Stimulated activated CD8-positive, alpha-beta memory T cell treated with anti-CD3 and anti-CD28 coated beads, Interleukin-4, amount 100 ng/mL, for 24 hours (primary cell): ENCODE data around the gene TMEM238L.

Source experiments
- DNase-seq: peaks from one replicate; pipeline ENCODE4 v3.0.0-alpha.2; 2020; ENCODE audit warnings: low read depth

The TMEM238L gene

DNA sequence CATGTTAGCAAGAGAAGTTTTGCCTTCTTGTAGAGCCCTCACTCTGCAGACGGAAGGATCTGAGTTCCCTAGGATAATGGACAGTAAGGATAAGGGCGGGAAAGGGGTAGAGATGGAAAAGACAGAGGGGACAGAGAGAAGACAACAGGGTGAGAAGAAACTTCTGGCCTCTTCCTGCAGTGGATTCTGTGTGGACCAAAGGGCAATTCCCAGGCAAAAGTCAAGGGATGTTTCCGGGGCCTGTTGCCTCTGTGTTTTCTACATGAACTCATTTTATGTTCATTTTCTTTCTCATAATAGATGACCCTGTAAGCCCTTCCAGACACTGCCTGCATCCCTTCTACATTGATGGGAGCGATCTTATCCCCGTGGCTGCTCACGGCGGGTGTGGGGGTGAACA lies 647 bp upstream of the TMEM238L start:
- no peak for DNase-seq

DNA sequence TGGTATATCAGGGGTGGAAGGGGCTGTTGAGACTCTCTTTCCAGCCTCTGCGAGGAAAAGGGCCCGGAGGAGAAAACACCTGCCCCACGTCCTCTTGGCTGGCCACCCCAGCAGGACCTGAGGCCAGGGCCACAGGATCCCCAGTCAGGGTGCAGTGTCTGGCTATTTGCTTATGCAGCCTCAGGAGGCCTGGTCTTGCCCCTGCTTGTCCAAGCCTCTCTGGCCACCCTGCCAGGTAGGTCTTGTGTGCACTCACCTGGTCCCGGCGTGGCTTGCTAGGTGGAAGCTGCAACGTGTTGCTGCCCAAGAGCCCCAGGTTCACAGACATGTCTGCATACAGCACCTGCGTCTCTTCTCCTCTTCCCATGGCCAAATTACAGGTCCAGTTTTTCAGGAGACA lies 549 bp downstream of the TMEM238L start:
- DNase-seq = no peak

DNA sequence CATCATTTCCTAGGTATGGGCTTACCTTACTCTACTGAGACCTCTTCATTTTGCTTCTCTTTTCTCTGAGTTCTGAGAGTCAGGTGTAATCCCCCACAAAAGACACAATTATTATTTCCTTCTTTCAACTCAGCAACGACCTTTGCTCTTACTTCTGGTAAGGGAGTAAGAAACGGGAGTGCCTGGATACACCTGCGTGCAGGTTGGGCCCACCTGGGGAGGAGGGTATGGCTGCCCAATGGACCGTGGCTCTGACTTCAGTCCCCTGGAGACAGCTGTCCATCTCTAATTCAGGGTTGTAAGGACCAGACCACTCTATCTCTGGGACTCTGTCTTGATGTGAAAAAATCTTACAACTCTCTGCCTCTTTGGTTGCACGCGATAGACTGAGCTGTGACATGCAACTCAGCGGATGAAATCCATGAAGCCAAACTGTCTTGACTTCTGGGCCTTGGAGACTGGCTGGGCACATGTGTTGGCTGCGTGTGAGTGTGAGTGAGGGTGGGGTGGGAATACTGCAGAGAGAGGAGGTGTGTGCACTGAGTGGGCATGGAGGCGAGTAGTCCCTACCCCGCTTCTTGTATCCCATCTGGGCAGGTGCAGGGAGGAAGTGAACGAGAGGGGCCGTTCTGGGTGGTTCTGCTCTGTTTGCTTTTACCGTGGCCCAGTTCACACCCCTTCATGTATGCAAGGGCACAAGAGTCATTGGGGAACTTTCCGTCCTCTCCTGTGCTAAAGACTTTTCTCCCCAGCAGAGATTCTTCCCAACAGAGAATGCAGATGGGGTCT lies 1.2 kb downstream of the TMEM238L start:
- no peak for DNase-seq

DNA sequence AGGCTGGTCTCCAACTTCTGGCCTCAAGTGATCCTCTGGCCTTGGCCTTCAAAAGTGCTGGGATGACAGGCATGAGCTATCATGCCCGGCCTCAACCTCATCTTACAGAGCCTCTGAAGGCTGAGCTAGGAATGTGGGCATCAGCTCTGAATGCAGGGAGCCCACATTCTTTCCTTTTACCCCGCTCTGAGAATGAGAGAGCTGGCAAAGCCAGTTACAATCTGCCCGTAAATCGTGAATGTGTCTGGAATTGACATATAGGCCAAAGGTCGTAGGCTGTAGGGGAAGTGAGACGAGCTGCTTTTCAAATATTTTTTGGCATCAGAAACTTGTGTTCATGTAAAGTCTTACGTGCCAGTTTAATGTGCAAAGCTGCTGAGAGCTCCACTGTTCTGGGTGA lies 4.5 kb downstream of the TMEM238L start:
- DNase-seq = no peak

DNA sequence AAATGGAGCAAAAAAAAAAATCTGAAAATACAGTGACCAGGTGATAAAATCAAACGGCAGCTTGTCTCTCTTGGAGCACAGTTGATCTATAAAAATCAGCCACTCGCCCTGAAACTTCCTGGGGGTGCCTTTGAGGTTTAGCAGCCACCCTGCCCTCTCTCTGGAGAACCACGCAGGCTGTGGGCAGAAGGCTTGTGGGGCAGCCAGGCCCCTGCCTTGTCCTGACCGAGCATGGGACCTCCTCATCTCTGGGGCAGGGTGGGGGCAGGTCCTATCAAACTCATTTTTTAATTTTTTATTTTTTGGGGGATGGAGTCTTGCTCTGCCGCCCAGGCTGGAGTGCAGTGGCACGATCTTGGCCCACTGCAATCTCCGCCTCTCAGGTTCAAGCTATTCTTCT lies 5.0 kb downstream of the TMEM238L start:
- no peak for DNase-seq

DNA sequence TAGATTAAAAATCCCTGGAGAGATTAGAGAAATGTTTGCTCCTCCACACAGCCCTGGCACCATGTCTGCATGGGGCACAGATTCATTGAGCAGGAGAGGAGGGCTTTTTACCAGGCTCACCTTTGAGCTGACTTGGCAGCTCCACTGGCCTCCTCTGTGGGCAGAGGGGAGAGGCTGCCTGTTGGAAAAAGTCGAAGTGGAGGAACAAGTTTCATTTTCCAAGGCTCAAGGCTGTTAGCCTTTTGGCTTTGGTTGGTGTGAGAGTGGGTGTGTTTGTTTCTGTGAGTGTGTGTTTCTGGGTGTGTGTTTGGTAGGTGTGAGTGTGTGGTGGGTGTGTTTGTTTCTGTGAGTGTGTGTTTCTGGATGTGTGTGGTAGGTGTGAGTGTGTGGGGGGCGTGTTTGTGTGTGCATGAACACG lies 5.6 kb downstream of the TMEM238L start:
- DNase-seq = no peak

DNA sequence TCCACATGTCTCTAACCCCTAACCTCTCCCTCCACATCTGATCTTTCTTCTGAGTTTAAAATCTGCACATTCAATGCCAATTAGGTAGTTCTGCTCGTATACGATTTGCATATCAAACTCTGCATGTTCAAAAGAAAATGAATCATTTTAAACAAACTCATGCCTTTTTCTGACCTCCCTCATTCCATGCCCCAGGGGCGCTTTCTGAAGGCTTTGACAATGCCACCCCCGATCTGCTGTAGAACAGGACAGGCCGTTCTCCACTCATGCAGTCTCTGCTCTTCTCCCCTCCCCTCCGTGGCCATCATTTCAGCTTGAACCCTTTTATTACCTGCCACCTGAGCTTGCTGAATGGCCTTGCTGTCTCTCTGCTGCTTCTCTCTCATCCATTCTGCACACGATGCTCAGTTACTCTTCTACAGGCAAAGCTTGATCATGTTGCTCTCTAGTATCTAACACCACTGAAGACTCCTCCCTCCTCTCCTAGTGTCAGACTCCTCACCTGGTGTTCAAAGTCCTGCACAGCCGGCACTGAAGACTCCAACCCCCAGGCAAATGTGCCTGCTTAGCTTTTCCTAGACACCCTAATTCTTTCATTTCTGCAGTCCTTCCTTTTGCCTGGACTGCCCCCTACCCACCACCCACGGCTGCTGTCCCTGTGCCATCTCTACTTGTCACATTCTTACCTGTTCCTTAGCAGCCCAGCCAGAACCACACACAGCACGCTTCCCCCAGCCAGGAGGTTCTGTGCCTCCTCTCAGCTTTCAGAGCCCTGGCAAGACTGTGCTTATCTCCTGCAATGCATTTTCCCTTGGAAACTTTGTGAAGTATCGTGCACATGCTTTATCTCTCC lies 6.2 kb downstream of the TMEM238L start:
- no peak for DNase-seq

DNA sequence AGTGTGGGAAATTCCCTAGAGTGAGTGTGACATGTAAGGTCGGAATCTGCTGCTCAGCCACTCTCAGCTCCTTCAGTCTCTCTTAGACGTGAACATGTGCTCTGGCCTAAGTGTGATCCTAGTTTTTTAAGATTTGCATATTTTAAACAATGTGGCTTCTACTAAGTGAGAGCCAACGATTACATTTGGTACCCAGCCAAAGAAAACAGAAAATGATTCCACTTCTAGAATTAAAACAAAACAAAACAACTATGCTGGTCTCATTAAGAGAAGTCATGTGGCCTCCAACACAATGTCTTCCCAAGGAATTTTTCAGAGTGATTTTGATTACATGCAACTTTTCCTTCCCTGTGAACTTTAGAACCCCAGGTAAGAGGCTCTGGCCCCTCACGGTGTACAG lies 10.1 kb downstream of the TMEM238L start:
- no peak for DNase-seq

DNA sequence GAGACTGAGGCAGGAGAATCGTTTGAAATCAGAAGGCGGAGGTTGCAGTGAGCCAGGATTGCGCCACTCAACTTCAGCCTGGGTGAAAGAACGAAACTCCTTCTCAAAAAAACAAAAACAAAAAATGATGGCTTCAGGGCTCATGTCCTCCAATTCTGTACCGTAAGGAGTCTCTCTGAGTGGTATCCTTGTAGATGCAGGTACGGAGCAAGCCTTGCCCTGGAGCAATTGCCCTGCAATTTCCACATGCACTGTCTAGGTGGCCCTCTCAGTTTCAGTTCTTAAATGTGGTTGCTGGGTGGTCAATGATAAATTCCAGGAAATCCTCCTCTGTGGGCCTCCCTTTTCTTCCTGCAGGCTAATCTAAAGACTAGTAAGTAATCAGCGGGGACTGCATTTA lies 10.6 kb downstream of the TMEM238L start:
- no peak for DNase-seq

DNA sequence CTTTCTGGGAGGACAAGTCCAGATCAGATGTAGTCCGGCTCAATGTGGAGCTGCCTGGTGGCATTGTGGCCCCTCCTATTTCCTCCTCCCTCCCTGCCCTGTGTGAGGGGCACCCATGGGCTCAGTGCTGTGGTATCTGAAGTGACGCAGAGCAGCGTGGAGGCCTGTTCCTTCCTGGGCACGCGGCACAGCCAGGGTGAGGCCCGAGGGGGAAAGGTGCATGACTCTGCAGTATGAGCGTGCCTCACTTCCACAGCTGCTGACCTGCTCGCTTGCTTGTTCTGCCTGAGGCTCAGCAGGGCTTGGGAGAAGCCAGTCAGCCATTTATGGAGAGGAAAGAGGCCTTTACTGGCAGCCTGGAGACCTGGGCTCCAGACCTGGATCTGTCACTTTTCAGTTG lies 11.7 kb downstream of the TMEM238L start:
- no peak for DNase-seq

DNA sequence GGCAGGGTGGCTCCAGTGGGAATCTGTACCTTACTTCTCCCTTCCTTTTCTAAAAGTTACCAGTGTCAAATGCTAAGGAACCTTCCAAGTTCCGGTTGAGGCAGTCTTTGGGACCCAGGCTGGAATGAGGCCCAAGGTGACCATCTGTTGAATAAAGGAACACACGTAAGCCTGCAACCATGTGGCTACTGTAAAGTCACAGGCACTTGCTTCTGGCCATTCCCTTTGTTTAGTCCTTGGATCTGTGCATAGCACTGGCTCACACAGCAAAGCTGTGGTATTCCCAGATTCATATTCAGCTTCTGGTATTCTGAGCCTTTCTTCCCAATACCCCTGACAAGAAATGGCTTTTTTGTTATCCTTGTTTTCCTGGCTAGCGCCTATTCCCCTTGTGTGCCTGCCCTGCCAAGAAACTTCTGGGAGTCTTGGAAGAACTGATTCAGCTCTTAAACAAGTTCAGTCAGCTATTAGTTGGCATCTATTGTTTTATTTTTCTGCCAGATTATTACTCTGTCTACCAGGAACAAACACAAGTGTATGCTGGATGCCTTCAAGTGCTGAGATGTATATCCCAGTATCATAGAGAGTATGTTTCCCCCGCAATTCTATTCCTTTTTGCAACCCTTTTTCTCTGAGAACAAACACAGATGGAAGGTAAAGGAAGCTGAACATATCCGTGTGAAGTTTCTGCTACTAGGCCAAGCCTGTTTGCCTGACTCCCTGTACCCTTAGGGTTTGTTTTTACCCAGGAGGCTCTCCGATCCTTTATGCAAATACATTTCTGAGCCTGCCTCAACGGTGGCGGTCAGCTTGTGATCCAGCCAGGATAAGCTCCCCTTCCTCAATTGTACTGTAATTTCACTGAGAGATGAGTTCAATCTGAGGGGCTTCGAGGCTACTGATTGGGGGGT lies 13.2 kb downstream of the TMEM238L start:
- DNase-seq = no peak

DNA sequence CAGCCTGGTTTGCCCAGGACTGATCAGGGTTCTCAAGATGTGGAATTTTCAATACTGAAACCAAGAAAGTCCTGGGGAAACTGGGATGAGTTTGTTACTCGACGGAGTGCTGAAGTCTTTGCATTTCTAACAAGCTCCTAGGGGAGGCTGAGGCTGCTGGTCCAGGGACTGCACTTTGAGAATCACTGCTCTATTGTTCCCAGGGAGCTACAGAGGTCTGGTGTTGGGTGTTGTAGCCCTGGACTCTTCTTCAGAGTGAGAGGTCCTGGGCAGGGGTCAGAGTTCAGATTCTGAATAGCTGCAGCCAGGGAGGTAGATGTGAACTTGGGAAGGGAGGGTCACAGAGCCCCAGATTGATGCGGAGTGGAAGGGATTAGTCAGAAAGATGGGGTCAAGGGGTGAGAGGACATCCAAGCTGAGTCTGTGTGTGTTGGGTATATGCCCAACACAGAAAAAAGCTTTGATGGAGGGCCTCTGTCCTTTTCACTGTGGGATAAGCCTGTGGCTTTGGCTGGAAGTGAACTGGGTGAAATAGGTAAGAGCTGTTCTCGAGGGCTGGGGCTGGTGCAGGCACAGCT lies 14.1 kb downstream of the TMEM238L start:
- no peak for DNase-seq

DNA sequence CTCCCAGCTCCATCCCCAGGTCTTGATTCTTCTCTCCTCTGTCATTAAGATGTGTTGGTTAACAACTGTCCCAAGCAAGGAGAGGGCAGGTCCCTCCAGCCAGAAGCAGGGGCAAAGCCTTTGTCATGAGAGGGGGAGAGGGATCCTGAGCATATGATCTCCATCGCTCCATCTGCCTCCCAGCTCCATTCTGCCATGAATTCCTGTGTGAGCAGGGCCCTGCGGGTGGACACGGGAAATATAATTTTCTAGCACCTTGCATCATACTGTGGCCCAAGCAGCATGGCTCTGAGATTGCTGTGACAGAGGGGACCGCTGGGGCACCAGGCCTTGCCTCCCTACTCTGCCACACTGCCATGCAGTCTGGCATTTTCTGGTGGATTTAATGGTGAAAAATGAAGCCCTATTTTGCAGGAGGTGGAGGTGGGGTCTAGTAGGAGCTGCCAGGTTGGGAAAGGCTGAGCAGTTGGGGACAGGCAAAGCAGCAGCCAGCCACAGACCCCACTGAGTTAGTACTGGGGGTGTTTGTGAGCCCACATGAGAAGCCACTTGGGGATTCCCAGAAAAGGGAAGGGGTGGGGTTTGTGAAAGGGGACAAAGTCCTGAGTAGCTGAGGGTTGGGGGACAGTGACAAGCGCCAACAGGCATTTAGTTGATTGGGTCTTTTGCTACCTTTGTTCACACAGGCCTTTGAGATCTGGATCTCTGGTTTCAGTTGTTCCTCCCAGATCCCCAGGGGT lies 16.4 kb downstream of the TMEM238L start:
- DNase-seq = no peak

DNA sequence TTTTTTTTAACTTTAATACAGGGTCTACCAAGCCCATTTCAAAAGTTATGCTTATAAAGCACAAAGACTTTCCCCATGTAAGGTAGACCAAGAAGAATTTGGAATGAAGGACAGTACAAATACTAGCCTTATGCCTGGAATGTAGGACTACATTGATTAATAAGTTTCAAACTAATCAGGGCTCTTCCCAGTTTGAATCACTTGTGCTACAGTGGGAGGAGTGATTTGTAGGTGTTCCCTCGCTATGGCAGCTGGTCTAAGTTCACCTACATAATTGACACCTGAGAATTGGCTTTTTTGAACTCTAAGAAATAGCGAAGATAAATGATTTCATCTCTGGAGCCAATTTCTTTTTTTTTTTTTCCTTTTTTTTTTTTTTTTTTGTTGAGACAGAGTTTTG lies 18.6 kb downstream of the TMEM238L start:
- DNase-seq = no peak

DNA sequence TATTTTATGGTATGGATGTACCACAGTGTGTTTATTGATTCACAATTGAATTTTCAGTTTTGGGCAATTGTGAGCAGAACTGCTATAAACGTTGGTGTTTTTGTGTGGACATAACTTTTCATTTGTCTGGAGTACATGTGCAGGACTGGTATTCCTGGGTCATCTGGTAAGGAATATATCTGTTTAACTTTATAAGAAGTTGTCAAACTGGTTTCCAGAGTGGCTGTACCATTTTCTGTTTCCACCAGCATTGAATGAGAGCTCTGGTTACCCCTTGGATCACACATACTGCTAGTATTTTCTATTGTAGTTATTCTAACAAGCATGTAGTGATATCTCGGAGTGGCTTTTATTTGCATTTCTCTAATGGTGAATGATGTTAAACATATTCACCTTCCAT lies 24.3 kb downstream of the TMEM238L start:
- no peak for DNase-seq

DNA sequence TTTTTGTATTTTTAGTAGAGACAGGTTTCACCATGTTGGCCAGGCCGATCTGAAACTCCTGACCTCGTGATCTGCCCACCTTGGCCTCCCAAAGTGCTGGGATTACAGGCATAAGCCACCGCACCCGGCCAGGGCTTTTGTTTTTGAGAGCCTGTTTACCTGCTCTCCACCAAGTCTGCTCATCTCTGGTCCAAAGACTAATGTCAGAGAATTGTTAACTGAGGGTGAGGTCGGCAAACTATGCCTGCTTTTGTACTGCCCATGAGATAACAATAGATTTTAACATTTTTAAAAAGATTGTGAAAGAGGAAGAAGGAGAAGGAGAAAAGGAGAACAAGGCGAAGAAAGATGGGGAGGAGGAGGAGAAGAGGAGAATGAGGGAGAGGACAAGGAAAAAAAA lies 26.0 kb downstream of the TMEM238L start:
- no peak for DNase-seq

DNA sequence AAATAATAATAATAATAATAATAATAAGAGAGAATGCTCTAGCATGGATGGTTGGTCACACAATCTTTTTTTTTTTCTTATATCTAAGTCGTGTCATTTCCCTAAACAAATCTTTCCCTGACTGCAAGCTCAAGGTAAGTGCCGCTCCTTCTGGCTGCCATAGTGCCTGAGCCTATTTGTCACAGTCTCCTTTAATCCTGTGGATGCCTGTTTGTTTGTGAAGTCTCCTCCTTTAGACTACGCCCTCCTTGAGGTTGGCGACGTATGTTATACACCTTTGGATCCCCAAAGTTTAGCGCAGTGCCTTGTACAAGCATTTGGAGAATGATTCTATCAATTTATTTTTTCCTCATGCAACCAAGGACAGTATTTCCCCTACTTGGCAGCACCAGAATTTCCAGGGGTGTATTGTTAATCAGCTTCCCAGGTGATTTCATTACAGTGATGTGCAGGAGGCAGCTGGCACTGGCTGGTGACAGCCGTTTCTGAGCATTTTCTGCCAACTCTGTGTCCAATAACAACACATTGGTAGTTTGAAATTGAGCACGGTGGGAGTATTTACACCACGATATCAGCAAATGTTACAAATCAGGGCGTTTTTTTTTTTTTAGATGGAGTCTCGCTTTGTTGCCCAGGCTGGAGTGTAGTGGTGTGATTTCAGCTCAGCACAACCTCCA lies 26.6 kb downstream of the TMEM238L start:
- DNase-seq = no peak

DNA sequence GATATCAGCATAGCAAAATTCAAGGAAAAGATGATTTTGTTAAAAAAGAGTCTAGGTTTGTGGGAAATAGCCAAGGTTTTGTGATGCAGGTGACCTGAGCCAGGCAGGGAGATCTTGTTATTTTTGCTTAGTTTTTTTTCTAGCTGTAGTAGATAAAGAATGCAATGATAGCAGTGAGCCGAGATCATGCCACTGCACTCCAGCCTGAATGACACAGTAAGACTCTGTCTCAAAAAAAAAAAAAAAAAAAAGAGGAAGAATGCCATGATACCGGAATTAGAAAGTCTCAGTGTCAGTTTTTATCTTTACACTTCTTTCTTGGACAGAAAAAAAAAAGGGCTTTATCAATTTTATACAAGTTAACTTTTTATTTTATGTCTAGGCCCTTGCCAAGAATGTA lies 27.5 kb downstream of the TMEM238L start:
- DNase-seq = no peak

DNA sequence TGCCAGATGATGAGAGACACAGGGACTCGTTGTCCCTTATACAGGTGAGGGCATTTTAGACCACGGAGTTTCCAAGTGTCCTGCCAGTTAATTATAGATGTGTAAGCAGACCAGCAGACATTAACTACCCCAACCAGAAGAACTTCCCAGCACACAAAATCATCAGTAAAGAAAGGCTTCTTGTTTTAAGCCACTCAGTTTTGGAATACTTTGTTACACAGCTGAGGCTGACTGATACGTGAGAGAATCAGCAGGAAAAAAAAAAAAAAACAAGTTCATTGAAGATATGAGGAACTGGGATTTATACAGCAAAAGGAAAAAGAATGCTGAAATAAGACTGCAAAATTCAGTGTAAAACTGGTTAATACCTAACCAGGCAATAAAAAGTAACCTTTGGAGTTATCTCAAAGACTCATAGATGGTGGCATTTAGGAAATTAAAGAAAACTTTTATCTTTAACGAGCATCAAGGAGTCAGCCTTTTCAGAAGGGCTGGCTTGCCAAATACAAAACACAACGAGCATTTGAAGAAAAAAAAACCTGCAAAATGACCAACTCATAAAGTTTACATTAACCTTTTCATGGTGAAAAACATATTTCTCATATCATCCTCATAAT lies 28.1 kb downstream of the TMEM238L start:
- no peak for DNase-seq

DNA sequence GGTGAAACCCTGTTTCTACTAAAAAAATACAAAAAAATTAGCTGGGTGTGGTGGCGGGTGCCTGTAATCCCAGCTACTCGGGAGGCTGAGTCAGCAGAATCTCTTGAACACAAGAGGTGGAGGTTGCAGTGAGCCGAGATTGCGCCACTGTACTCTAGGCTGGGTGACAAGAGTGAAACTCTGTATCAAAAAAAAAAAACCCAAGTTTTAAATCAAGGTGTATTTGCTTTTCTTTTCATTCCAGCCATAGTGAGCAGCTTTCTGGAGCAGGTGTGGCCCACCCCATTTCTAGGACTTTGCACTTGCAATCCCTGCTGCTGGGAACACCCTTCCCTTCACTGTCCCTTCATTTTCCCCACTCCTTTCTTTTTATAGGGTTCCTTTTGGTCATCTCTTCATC lies 28.8 kb downstream of the TMEM238L start:
- DNase-seq = no peak
